Raji (cell line): Measurements from ENCODE around the gene SLC17A2.

Source experiments
- POLR2A ChIP-seq: IDR thresholded peaks from 2 replicates; pipeline ENCODE4 v1.6.1; 2011; ENCODE audit warnings: low read depth, low read length, control low read depth; ENCODE audit not compliant: insufficient read depth

Gene SLC17A2

DNA sequence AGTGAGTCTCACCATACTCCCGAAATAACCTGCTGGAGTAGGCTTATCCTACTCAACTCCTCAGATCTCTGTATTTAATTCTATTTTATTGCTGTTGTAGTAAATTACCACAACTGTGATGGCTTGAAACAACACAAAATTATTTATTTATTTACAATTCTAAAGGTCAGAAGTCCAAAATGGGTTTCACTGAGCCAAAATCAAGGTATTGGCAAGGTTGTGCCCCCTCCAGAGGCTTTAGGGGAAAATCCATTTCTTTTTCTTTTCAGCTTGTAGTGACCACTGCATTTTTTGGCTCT lies 869 bp upstream of the SLC17A2 start:
- no peak for TF ChIP-seq POLR2A

DNA sequence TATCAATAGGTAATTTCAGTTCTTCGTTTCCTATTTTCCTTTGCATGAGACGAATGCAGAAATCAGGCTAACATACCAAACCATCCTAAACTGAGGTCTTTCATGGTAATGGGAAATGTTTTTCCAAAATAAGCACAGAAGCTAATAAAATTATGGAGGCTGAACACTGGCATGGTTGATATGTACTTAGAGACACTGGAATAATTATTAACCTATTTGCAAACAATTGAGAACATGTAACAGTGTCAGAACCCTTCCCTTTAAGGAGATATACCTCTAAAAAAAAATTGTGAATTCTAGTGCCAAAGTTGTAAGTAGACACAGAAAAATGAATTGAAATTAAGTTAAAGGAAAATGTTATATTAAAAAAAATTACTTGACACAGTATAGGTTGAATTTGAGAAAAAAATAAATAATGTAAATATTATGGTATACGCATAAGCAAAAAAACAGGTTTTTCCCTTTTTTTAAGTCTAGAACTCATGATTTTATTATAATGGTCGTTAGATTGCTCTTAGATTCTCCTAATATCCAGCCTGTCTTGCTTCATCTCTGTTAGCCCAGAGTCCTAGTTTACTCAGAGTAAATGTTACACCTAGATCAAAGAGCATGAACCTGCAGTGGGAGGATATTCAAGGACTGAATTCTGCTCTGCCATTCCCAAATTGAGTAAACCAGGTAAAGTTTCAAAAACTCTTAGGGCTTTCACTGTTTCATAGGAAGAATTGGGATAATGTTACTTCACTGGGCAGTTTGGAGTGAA lies 1.7 kb downstream of the SLC17A2 start:
- TF ChIP-seq POLR2A, result no peak

DNA sequence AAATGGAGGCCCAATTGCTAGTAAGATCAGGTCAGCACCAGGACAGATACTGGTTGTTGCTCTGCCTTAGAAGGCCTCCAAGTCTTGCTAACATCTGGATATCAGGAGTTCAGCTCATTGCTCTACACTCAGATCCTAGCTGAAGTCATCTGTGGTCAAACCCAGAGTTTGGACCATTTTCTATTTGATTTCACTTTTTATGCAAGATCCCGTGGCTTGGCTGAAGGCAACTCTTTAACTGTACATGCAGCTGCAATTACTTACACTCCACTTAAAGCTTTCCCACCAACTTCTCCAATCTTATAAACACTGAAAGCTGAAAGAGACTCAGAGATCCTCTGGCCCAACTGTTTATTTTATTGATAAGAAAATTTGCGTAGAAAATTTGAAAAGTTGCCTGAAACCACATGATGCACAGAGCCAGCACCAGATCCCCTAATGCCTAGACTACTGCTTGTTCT lies 2.7 kb downstream of the SLC17A2 start:
- TF ChIP-seq POLR2A, result no peak

DNA sequence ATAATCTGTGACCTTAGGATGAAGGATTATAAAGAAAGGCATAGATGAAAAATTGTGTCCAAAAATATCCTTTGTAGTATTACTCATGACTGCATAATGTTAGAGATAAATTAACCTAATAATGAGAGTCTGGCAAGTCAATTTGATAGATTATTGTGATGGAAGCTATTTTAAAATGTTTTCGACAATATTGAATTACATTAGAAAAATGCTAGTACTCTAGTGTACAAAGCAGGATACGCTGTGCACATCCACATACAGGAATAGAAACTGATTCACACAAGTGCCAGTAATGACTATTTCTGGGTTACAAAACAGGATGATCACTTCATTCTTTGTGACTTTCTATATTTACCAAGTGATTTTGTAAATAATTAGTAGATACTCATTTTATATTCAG lies 3.3 kb downstream of the SLC17A2 start:
- TF ChIP-seq POLR2A, result no peak

DNA sequence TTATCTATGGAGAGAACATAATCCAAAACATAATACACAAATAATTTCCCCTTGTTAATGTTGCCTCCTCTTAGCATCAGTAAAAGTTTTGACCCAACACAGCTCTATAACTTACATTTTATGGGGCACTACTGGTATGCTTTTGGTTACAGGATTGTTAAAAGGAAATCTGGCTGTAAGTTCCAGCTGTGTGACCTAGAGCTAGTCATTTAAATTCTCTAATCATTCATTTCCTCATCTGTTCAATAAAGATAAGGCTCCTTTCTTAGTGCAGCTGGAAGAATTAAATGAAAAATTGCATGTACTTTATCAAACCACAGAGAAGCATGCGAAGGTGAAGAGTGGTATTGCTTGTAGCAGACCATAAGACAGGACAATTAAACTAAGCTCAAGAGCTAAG lies 4.6 kb downstream of the SLC17A2 start:
- no peak for TF ChIP-seq POLR2A

GRCh38 chr6:25922301-25922700 lies 8.2 kb downstream of the SLC17A2 start:
- no peak for TF ChIP-seq POLR2A

- no peak for TF ChIP-seq POLR2A
Measured at GRCh38 chr6:25921525-25922203, 8.8 kb downstream of the SLC17A2 start.

GRCh38 chr6:25919657-25920056 lies 10.8 kb downstream of the SLC17A2 start:
- TF ChIP-seq POLR2A, result no peak

GRCh38 chr6:25918083-25918683 lies 12.3 kb downstream of the SLC17A2 start:
- no peak for TF ChIP-seq POLR2A

DNA sequence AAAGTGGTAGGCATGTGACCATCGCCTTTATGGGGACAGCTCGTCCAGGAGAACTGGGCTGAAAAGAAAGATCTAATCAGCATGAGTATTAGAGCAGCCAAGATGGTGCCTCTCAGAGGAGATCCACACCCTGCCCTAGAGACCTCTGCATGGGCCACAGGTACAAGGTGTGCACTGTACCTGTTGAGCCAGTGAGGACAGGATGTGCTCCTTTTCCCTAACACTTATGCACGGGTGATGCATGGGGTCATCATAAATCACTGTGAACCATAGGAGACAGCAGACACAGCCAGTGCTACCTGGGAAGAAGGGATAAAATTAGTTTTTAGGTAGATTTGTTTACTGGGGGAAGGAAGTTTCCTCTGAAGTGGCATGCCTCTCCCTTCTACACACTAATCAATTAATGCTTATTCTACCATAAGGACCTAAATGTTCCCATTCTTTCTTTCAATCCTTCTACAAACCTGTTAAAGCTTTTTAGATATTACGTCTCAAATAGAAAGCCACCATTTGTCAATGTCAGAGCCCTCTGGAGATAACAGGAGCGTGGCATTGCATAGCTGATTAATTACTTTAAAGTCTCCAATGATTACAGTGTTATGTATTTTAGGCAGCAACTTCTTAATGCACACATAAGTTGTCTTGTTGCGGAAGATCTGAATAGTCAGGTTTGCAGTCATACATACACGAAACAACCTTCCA lies 13.6 kb downstream of the SLC17A2 start:
- no peak for TF ChIP-seq POLR2A

- TF ChIP-seq POLR2A, result no peak
Measured at GRCh38 chr6:25916330-25916729, 14.2 kb downstream of the SLC17A2 start.

- no peak for TF ChIP-seq POLR2A
Measured at GRCh38 chr6:25913741-25914140, 16.8 kb downstream of the SLC17A2 start.

- TF ChIP-seq POLR2A, result no peak
Measured at GRCh38 chr6:25911351-25911750, 19.1 kb downstream of the SLC17A2 start.

- TF ChIP-seq POLR2A, result no peak
Measured at GRCh38 chr6:25907475-25908014, 22.9 kb downstream of the SLC17A2 start.

- no peak for TF ChIP-seq POLR2A
Measured at GRCh38 chr6:25903467-25904099, 26.9 kb downstream of the SLC17A2 start.
